GM12865 (cell line): ENCODE data around the gene TTC21A.

Source experiments
- DNase-seq: peaks from one replicate; pipeline ENCODE4 v3.0.0; 2010; ENCODE audit warnings: low read depth
- H3K4me3 ChIP-seq: 2 replicates; pipeline ENCODE4 v1.5.1; 2011; ENCODE audit warnings: mild to moderate bottlenecking, low read depth, low read length, control low read depth
- CTCF ChIP-seq: IDR thresholded peaks from 2 replicates; pipeline ENCODE4 v1.5.1; 2011; ENCODE audit warnings: low read length, control low read depth, low read depth, inconsistent platforms; ENCODE audit not compliant: insufficient read depth; ENCODE audit errors: missing control alignments

TTC21A gene

GRCh38 chr3:39097716-39098472, 9.6 kb upstream of the TTC21A start:
- no peak for DNase-seq
- no peak for TF ChIP-seq CTCF

GRCh38 chr3:39098473-39099000, 8.9 kb upstream of the TTC21A start:
- H3K4me3 ChIP-seq: no peak overlapping the region
- no peak for TF ChIP-seq CTCF
- DNase-seq: no peak

More at GRCh38 chr3:39097716-39098472, 9.6 kb upstream of the TTC21A start:
- no peak overlapping the region for H3K4me3 ChIP-seq

GRCh38 chr3:39099242-39099641, 8.2 kb upstream of the TTC21A start:
- DNase-seq: no peak
- no peak for TF ChIP-seq CTCF
- H3K4me3 ChIP-seq: no peak overlapping the region

GRCh38 chr3:39099738-39100499, 7.6 kb upstream of the TTC21A start:
- DNase-seq: no peak
- TF ChIP-seq CTCF: no peak
- H3K4me3 ChIP-seq: no peak overlapping the region

GRCh38 chr3:39100500-39100886, 7.0 kb upstream of the TTC21A start:
- no peak overlapping the region for H3K4me3 ChIP-seq
- no peak for TF ChIP-seq CTCF
- no peak for DNase-seq

GRCh38 chr3:39101022-39101689, 6.3 kb upstream of the TTC21A start:
- TF ChIP-seq CTCF: peak; percentile 81
- H3K4me3 ChIP-seq: no peak overlapping the region
- peak; percentile 70 for DNase-seq
